ENCODE data around the gene FRMD4A. TPM values are rescaled to one million over a fixed set of nuclear protein-coding genes. Genes with fewer than 3 reads are reported as not detected.

Gene FRMD4A
- total RNA-seq = 10 to 100 TPM; 22.3 to 22.4 TPM
- 113 TPM for polyA plus RNA-seq (2013, experiment 1 of 2)
- 90.3 TPM for polyA plus RNA-seq (2013, experiment 2 of 2)
- long read RNA-seq, experiment 1, partial matches to known transcripts = 2 of 13 reads
- long read RNA-seq, experiment 1, other reads (novel, unspliced or antisense) = 9 of 13 reads
- long read RNA-seq, experiment 2, partial matches to known transcripts = 3 of 13 reads
- long read RNA-seq, experiment 2, other reads (novel, unspliced or antisense) = 9 of 13 reads
- long read RNA-seq, experiment 3, partial matches to known transcripts = 1 of 7 reads
- long read RNA-seq, experiment 3, other reads (novel, unspliced or antisense) = 6 of 7 reads
- long read RNA-seq, experiment 4, partial matches to known transcripts = 1 of 5 reads
- long read RNA-seq, experiment 4, other reads (novel, unspliced or antisense) = 2 of 5 reads

GRCh38 chr10:14330388-14331061 is at the start of gene FRMD4A:
Gene FRMD4A (minus strand): TSS chr10:14330924.
- H3K4me3 Mint-ChIP-seq = no peak within 1 kb of the TSS
- no peak for TF ChIP-seq CTCF (conservative IDR thresholded peaks at IDR 0.05)
- Histone ChIP-seq H3K4me3 (ENCODE audit: low read length) (no peak within 1 kb of the TSS), H3K4me1 (ENCODE audit: control insufficient read depth, insufficient read depth, low read length) (peaks cover 7% of the 10 kb centered on the region), H3K27me3 (ENCODE audit: control insufficient read depth, insufficient read depth, low read length, poor library complexity, severe bottlenecking) (no peaks in the 10 kb centered on the region), H3K9ac (ENCODE audit: extremely low read depth, low read length, poor library complexity, severe bottlenecking) (no peak within 1 kb of the TSS), H3K36me3 (ENCODE audit: control insufficient read depth, insufficient read depth, low read length) (no peaks in the 10 kb centered on the region), H3K9me3 (ENCODE audit: control insufficient read depth, low read length) (no peaks in the 10 kb centered on the region), H3K27ac (ENCODE audit: low read depth, low read length) (no peak within 1 kb of the TSS)
- H3K9me3 Mint-ChIP-seq = no peaks in the 10 kb centered on the region
- no peaks in the 10 kb centered on the region for H3K36me3 Mint-ChIP-seq (ENCODE audit: low read depth)
- peaks cover 4% of the 10 kb centered on the region for H3K27me3 Mint-ChIP-seq (ENCODE audit: insufficient read depth)
- H3K27ac Mint-ChIP-seq = no peak within 1 kb of the TSS
- WGBS, 2 experiments (ENCODE audit: insufficient coverage in 1 of 2, insufficient read length in 1 of 2) = 77 to 78% methylated on average over 9 to 14 of the region's 14 CpGs
- peak; percentile 65 for DNase-seq
- H3K4me1 Mint-ChIP-seq = peaks cover 24% of the 10 kb centered on the region

- Mint-ChIP-seq H3K36me3 (ENCODE audit: low read depth) (no peaks in the 10 kb centered on the region), H3K9me3 (no peaks in the 10 kb centered on the region), H3K4me3 (no peak overlapping the region), H3K27me3 (ENCODE audit: insufficient read depth) (no peaks in the 10 kb centered on the region), H3K4me1 (peaks cover 16% of the 10 kb centered on the region), H3K27ac (no peak overlapping the region)
- TF ChIP-seq CTCF (conservative IDR thresholded peaks at IDR 0.05) = no peak
- Histone ChIP-seq H3K27me3 (ENCODE audit: control insufficient read depth, insufficient read depth, low read length, poor library complexity, severe bottlenecking) (no peaks in the 10 kb centered on the region), H3K27ac (ENCODE audit: low read depth, low read length) (no peak overlapping the region), H3K4me1 (ENCODE audit: control insufficient read depth, insufficient read depth, low read length) (peaks cover 2% of the 10 kb centered on the region), H3K9ac (ENCODE audit: extremely low read depth, low read length, poor library complexity, severe bottlenecking) (no peak overlapping the region), H3K36me3 (ENCODE audit: control insufficient read depth, insufficient read depth, low read length) (no peaks in the 10 kb centered on the region), H3K9me3 (ENCODE audit: control insufficient read depth, low read length) (no peaks in the 10 kb centered on the region), H3K4me3 (ENCODE audit: low read length) (no peak overlapping the region)
- 89 to 90% methylated on average over 7 to 8 of the region's 8 CpGs for WGBS, 2 experiments (ENCODE audit: insufficient coverage in 1 of 2, insufficient read length in 1 of 2)
- DNase-seq = no peak
These were observed 49.0 kb upstream of the FRMD4A start for GRCh38 chr10:14379556-14380280.

GRCh38 chr10:14378387-14378960 is 47.8 kb upstream of the FRMD4A start:
- no peak for DNase-seq
- Histone ChIP-seq H3K4me1 (ENCODE audit: control insufficient read depth, insufficient read depth, low read length) (peaks cover 2% of the 10 kb centered on the region), H3K27me3 (ENCODE audit: control insufficient read depth, insufficient read depth, low read length, poor library complexity, severe bottlenecking) (no peaks in the 10 kb centered on the region), H3K27ac (ENCODE audit: low read depth, low read length) (no peak overlapping the region), H3K36me3 (ENCODE audit: control insufficient read depth, insufficient read depth, low read length) (no peaks in the 10 kb centered on the region), H3K4me3 (ENCODE audit: low read length) (no peak overlapping the region), H3K9ac (ENCODE audit: extremely low read depth, low read length, poor library complexity, severe bottlenecking) (no peak overlapping the region), H3K9me3 (ENCODE audit: control insufficient read depth, low read length) (no peaks in the 10 kb centered on the region)
- no peak overlapping the region for H3K4me3 Mint-ChIP-seq
- 92 to 93% methylated on average over 6 of the region's 6 CpGs for WGBS, 2 experiments (ENCODE audit: insufficient coverage in 1 of 2, insufficient read length in 1 of 2)
- TF ChIP-seq CTCF (conservative IDR thresholded peaks at IDR 0.05) = no peak
- no peaks in the 10 kb centered on the region for H3K36me3 Mint-ChIP-seq (ENCODE audit: low read depth)
- no peak overlapping the region for H3K27ac Mint-ChIP-seq
- no peaks in the 10 kb centered on the region for H3K27me3 Mint-ChIP-seq (ENCODE audit: insufficient read depth)
- peaks cover 16% of the 10 kb centered on the region for H3K4me1 Mint-ChIP-seq
- H3K9me3 Mint-ChIP-seq = no peaks in the 10 kb centered on the region

Data from endodermal cell (in vitro differentiated cells).